Lower leg skin (tissue), 4 donors: Measurements from ENCODE around the gene DNMT3B. TPM values are rescaled to one million over a fixed set of nuclear protein-coding genes. Genes with fewer than 3 reads are reported as not detected.

Experiments
- DNase-seq, 2 donors: peaks; one replicate each; pipeline ENCODE4 v3.0.0-alpha.2; 2019; ENCODE audit warnings: low spot score in 2 of 2
- H3K4me3 ChIP-seq: fragments of 200-600 bp; sonication (generic); 2 replicates; pipeline ENCODE4 v1.5.1; 2017; ENCODE audit warnings: mild to moderate bottlenecking, low read depth; ENCODE audit not compliant: poor library complexity, severe bottlenecking
- POLR2A ChIP-seq, 2 donors: fragments of 450-650 bp; IDR thresholded peaks; one replicate each; pipeline ENCODE4 v1.6.1; 2016 to 2017; ENCODE audit warnings: antibody characterized with exemption in 2 of 2, mild to moderate bottlenecking in 1 of 2, moderate library complexity in 1 of 2
- WGBS, 2 donors: methylation state at CpG; one replicate each; pipeline ENCODE4 v1.1.5; 2018; 5-methylcytosine and 5-hydroxymethylcytosine counted together
- intact Hi-C: fragments of 100-400 bp; cut with DNase I; formaldehyde crosslinking; loops from one replicate; pipeline ENCODE4 v1.15.0; 2023; ENCODE audit warnings: low total_unique reads
- total RNA-seq, 4 donors: library from RNA; depleted of rRNA; stranded (reverse); fragments of >200 nt; gene quantifications; one replicate each; pipeline ENCODE4 v1.1.0, GENCODE V29; 2016
- TF ChIP-seq, protein P1 (sequence below), 3 donors: fragments of 450-650 bp; IDR thresholded peaks; one replicate each; pipeline ENCODE4 v1.5.1; 2016; ENCODE audit warnings: antibody characterized with exemption in 3 of 3, mild to moderate bottlenecking in 3 of 3, moderate library complexity in 2 of 3

The DNMT3B gene
- total RNA-seq, 4 donors from 2014 or later, result 2.0 to 3.4 (median 2.7) TPM

DNA sequence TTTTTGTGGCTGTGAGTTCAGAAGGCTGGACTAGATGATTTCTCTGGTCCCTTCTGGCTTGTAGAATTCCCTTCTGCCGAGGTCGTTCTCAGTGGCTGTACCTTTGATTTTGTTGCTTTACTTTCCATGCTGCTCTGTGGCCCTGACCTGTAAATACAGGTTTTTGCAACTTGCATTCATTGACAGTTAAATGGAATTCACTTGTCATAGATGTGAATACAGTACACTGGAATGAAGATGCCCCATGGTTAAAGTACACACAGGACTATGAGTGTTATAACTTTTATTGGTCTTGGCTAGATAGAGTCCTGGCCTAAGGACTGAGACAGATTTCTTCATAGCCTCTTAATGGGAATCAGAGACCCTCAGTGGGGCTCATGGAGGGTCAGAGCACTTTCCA lies 83.6 kb downstream of the DNMT3B start:
- intact Hi-C loops, result no loop called here
- no peak for DNase-seq
- TF ChIP-seq POLR2A (IDR thresholded peaks at IDR 0.05), result no peak
- TF ChIP-seq, protein P1, sequence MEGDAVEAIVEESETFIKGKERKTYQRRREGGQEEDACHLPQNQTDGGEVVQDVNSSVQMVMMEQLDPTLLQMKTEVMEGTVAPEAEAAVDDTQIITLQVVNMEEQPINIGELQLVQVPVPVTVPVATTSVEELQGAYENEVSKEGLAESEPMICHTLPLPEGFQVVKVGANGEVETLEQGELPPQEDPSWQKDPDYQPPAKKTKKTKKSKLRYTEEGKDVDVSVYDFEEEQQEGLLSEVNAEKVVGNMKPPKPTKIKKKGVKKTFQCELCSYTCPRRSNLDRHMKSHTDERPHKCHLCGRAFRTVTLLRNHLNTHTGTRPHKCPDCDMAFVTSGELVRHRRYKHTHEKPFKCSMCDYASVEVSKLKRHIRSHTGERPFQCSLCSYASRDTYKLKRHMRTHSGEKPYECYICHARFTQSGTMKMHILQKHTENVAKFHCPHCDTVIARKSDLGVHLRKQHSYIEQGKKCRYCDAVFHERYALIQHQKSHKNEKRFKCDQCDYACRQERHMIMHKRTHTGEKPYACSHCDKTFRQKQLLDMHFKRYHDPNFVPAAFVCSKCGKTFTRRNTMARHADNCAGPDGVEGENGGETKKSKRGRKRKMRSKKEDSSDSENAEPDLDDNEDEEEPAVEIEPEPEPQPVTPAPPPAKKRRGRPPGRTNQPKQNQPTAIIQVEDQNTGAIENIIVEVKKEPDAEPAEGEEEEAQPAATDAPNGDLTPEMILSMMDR (IDR thresholded peaks at IDR 0.05), result no peak
- H3K4me3 ChIP-seq, result no peak overlapping the region
- 92 to 96% methylated on average over 2 of the region's 2 CpGs for WGBS, 2 donors

DNA sequence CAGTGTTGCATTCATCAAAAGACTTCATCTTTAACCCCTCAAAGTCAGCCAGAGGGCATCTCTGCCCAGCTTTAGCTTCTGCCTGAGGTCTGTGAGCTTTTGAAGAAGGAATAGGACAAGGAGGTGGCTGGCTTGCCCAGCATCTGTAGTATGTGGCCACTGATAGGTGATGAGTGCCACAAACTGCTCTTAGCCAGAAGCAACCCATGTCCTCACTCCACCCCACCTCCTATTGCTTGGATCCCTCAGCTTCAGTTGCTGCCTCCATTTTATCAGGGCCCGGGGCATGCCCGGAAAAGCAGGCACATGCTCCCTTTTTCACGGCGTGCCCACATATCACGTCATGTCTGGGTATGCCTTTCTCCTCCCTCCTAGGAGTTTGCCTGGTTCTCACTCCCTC lies 84.7 kb downstream of the DNMT3B start:
- H3K4me3 ChIP-seq, result no peak overlapping the region
- TF ChIP-seq, protein P1 (IDR thresholded peaks at IDR 0.05), result no peak
- no peak for TF ChIP-seq POLR2A (IDR thresholded peaks at IDR 0.05)
- intact Hi-C loops, result no loop called here
- WGBS, 2 donors, result 65 to 76% methylated on average over 5 of the region's 5 CpGs
- no peak for DNase-seq

DNA sequence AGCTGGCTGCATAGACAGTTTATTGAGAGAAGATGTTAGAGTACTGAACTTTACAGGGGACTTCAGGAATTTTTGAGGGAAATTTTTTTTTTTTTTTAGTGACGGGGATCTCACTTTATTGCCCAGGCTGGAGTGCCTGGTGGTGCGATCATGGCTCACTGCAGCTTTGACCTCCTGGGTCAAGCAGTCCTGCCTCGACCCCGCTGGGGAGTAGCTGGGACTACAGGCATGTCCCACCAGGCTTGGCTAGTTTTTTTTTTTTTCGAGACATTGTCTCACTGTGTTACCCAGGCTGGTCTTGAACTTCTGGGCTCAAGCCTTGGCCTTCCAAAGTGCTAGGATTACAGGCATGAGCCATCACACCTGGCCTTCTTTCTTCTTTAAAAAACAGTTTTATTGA lies 85.8 kb downstream of the DNMT3B start:
- no peak for DNase-seq
- WGBS, 2 donors, result 91 to 96% methylated on average over 5 of the region's 5 CpGs
- TF ChIP-seq, protein P1 (IDR thresholded peaks at IDR 0.05), result no peak
- no peak for TF ChIP-seq POLR2A (IDR thresholded peaks at IDR 0.05)
- H3K4me3 ChIP-seq, result no peak overlapping the region
- intact Hi-C loops, result no loop called here

DNA sequence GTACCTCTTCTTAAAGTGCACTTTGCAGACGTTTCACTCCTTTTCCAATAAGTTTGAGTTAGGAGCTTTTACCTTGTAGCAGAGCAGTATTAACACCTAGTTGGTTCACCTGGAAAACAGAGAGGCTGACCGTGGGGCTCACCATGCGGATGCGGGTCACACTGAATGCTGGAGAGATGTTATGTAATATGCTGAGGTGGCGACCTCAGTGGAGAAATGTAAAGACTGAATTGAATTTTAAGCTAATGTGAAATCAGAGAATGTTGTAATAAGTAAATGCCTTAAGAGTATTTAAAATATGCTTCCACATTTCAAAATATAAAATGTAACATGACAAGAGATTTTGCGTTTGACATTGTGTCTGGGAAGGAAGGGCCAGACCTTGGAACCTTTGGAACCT lies 86.7 kb downstream of the DNMT3B start:
- TF ChIP-seq, protein P1 (IDR thresholded peaks at IDR 0.05), result no peak
- no peak for TF ChIP-seq POLR2A (IDR thresholded peaks at IDR 0.05)
- H3K4me3 ChIP-seq, result no peak overlapping the region
- no peak for DNase-seq
- 92% methylated on average over 6 of the region's 6 CpGs for WGBS, 2 donors
- intact Hi-C loops, result no loop called here

DNA sequence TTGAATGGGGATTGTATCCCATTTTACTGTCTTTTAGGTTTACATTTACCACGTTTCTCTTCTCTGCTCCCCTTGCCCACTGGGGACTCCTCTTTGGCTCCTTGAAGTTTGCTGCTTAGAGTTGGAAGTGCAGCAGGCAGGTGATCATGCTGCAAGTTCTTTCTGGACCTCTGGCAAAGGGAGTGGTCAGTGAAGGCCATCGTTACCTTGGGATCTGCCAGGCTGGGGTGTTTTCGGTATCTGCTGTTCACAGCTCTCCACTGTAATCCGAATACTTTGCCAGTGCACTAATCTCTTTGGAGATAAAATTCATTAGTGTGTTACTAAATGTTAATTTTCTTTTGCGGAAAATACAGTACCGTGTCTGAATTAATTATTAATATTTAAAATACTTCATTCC lies 87.4 kb downstream of the DNMT3B start:
- WGBS, 2 donors, result 88 to 93% methylated on average over 6 of the region's 6 CpGs
- TF ChIP-seq POLR2A (IDR thresholded peaks at IDR 0.05), result no peak
- TF ChIP-seq, protein P1 (IDR thresholded peaks at IDR 0.05), result no peak
- no peak for DNase-seq
- no peak overlapping the region for H3K4me3 ChIP-seq
- intact Hi-C loops, result no loop called here

DNA sequence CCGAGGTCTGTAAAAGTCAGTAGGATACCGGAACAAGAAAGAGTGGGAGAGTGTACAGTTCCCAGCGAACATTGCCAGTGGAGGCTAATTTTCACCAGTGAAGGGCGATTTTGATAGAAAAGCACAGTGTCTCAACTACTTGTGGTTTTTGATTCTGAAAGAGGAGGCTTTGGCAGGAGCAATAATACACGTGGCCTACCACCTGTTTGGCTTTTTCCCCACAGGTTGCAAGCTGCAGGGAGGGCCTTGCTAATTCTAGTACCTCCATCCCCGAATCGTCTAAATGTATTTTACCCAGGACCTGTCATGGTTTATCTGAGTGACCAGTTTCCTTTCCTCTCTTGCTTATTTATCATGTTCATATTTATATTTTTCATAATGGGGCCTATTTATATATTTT lies 93.2 kb downstream of the DNMT3B start:
- DNase-seq, result no peak
- intact Hi-C loops, result no loop called here
- no peak overlapping the region for H3K4me3 ChIP-seq
- 79 to 85% methylated on average over 7 of the region's 7 CpGs for WGBS, 2 donors
- TF ChIP-seq POLR2A (IDR thresholded peaks at IDR 0.05), result no peak
- TF ChIP-seq, protein P1 (IDR thresholded peaks at IDR 0.05), result no peak
